ENCODE data around the gene GPR37L1.
"Not testable (repeated sequence)": the region's sequence is repeated elsewhere in the genome, so short reads cannot be mapped to it uniquely, and the experiment has no call there.

GPR37L1 gene

GRCh38 chr1:202110977-202111376, 11.7 kb upstream of the GPR37L1 start:
- no peak for DNase-seq

GRCh38 chr1:202111589-202111988, 11.1 kb upstream of the GPR37L1 start:
- DNase-seq = not testable (repeated sequence)

- no peak for DNase-seq
Measured at GRCh38 chr1:202112859-202113689, 9.6 kb upstream of the GPR37L1 start.

- no peak for DNase-seq
Measured at GRCh38 chr1:202113690-202114300, 8.9 kb upstream of the GPR37L1 start.

- no peak for DNase-seq
Measured at GRCh38 chr1:202116287-202116686, 6.4 kb upstream of the GPR37L1 start.

- no peak for DNase-seq
Measured at GRCh38 chr1:202117898-202118371, 4.8 kb upstream of the GPR37L1 start.

GRCh38 chr1:202121006-202121405, 1.7 kb upstream of the GPR37L1 start:
- DNase-seq = no peak

- DNase-seq = no peak
Measured at GRCh38 chr1:202123336-202123813, 658 bp downstream of the GPR37L1 start.

GRCh38 chr1:202124142-202124541, 1.4 kb downstream of the GPR37L1 start:
- DNase-seq = no peak

- DNase-seq = no peak
Measured at GRCh38 chr1:202125611-202126010, 2.9 kb downstream of the GPR37L1 start.

- no peak for DNase-seq
Measured at GRCh38 chr1:202126426-202126825, 3.7 kb downstream of the GPR37L1 start.

- no peak for DNase-seq
Measured at GRCh38 chr1:202127061-202127460, 4.3 kb downstream of the GPR37L1 start.

GRCh38 chr1:202127836-202128622, 5.3 kb downstream of the GPR37L1 start:
- no peak for DNase-seq

GRCh38 chr1:202129453-202130296, 7.0 kb downstream of the GPR37L1 start:
- DNase-seq = peak; percentile 40

GRCh38 chr1:202130297-202130721, 7.6 kb downstream of the GPR37L1 start:
- DNase-seq = peak; percentile 85

- DNase-seq = no peak
Measured at GRCh38 chr1:202130816-202131522, 8.3 kb downstream of the GPR37L1 start.

- DNase-seq = peak; percentile 89
Measured at GRCh38 chr1:202131956-202132821, 9.5 kb downstream of the GPR37L1 start.

GRCh38 chr1:202133001-202133400, 10.3 kb downstream of the GPR37L1 start:
- no peak for DNase-seq

GRCh38 chr1:202133496-202133895, 10.8 kb downstream of the GPR37L1 start:
- DNase-seq = no peak

- DNase-seq = no peak
Measured at GRCh38 chr1:202133989-202134388, 11.3 kb downstream of the GPR37L1 start.

Data from retina (tissue), 1 donor.